IgD-negative memory B cell (primary cell): ENCODE measurements around the gene PRKAR1A. TPM values are rescaled to one million over a fixed set of nuclear protein-coding genes. Genes with fewer than 3 reads are reported as not detected.
"Not testable (repeated sequence)": the region's sequence is repeated elsewhere in the genome, so short reads cannot be mapped to it uniquely, and the experiment has no call there.

Experiments
- H3K27ac Mint-ChIP-seq, 3 donors: one replicate each; pipeline ENCODE4 v1.8.0; 2020 to 2022; ENCODE audit warnings: mild to moderate bottlenecking in 3 of 3, mixed read lengths in 3 of 3, moderate library complexity in 1 of 3
- H3K27me3 Mint-ChIP-seq: one replicate; pipeline ENCODE4 v1.8.0; 2021; ENCODE audit warnings: mixed read lengths
- H3K36me3 Mint-ChIP-seq: one replicate; pipeline ENCODE4 v1.8.0; 2020; ENCODE audit warnings: mild to moderate bottlenecking, mixed read lengths
- H3K4me1 Mint-ChIP-seq, 3 donors: one replicate each; pipeline ENCODE4 v1.8.0; 2020 to 2022; ENCODE audit warnings: mixed read lengths in 3 of 3, mild to moderate bottlenecking in 1 of 3
- H3K4me3 Mint-ChIP-seq, 4 donors: one replicate each; pipeline ENCODE4 v1.8.0; 2020 to 2022; ENCODE audit warnings: mild to moderate bottlenecking in 4 of 4, mixed read lengths in 4 of 4, moderate library complexity in 3 of 4
- H3K9me3 Mint-ChIP-seq, 3 donors: one replicate each; pipeline ENCODE4 v1.8.0; 2020 to 2021; ENCODE audit warnings: mixed read lengths in 3 of 3, mild to moderate bottlenecking in 1 of 3
- polyA plus RNA-seq: library from polyadenylated mRNA; unstranded; fragments of 300-500 nt; fragmentation: Illumina TruSeq; gene quantifications from one replicate; pipeline ENCODE4 v1.2.3, GENCODE V29; 2021

The PRKAR1A gene
- polyA plus RNA-seq, 1 donor from 2014 or later: 175 TPM

GRCh38 chr17:68518063-68518815 lies 6.0 kb downstream of the PRKAR1A start:
- Mint-ChIP-seq H3K4me1 (peaks cover 33 to 53% (median 40%) of the 10 kb centered on the region in 3 donors), H3K9me3 (no peaks in the 10 kb centered on the region), H3K27ac (peak overlapping the region; percentile 63 to 83 (median 80)), H3K27me3 (no peaks in the 10 kb centered on the region), H3K4me3 (no peak overlapping the region), H3K36me3 (peaks cover 10% of the 10 kb centered on the region)

GRCh38 chr17:68519051-68519450 lies 6.8 kb downstream of the PRKAR1A start:
- Mint-ChIP-seq H3K27ac (peak overlapping the region; percentile 50 to 80 (median 72)), H3K4me3 (peak overlapping the region in 1 of 4 donors; percentile 20), H3K4me1 (peaks cover 25 to 45% (median 32%) of the 10 kb centered on the region in 3 donors)
- H3K36me3 Mint-ChIP-seq, H3K9me3 Mint-ChIP-seq, H3K27me3 Mint-ChIP-seq: not testable (repeated sequence)

- no peaks in the 10 kb centered on the region for H3K27me3 Mint-ChIP-seq
- H3K4me3 Mint-ChIP-seq: no peak overlapping the region
- no peak overlapping the region for H3K27ac Mint-ChIP-seq
- peaks cover 11% of the 10 kb centered on the region for H3K36me3 Mint-ChIP-seq
- no peaks in the 10 kb centered on the region for H3K9me3 Mint-ChIP-seq
- peaks cover 16 to 37% (median 25%) of the 10 kb centered on the region in 3 donors for H3K4me1 Mint-ChIP-seq
These were observed 7.7 kb downstream of the PRKAR1A start for GRCh38 chr17:68519911-68520310.

- H3K4me1 Mint-ChIP-seq: peaks cover 9 to 27% (median 13%) of the 10 kb centered on the region in 3 donors
- no peak overlapping the region for H3K27ac Mint-ChIP-seq
These were observed 10.0 kb downstream of the PRKAR1A start for GRCh38 chr17:68522266-68522665.

GRCh38 chr17:68526548-68526947 lies 14.3 kb downstream of the PRKAR1A start:
- H3K4me3 Mint-ChIP-seq: no peak overlapping the region
- H3K9me3 Mint-ChIP-seq: no peaks in the 10 kb centered on the region
- H3K36me3 Mint-ChIP-seq: peaks cover 3% of the 10 kb centered on the region
- no peaks in the 10 kb centered on the region for H3K27me3 Mint-ChIP-seq
- peak overlapping the region in 1 of 3 donors; percentile 80 for H3K27ac Mint-ChIP-seq
- peaks cover 0 to 1% (median 0%) of the 10 kb centered on the region in 3 donors for H3K4me1 Mint-ChIP-seq

More at GRCh38 chr17:68522266-68522665, 10.0 kb downstream of the PRKAR1A start:
- Mint-ChIP-seq H3K4me3 (no peak overlapping the region), H3K9me3 (no peaks in the 10 kb centered on the region), H3K27me3 (no peaks in the 10 kb centered on the region), H3K36me3 (peaks cover 6% of the 10 kb centered on the region)

GRCh38 chr17:68527314-68527713 lies 15.1 kb downstream of the PRKAR1A start:
- Mint-ChIP-seq H3K27ac (no peak overlapping the region), H3K9me3 (no peaks in the 10 kb centered on the region), H3K36me3 (peaks cover 3% of the 10 kb centered on the region), H3K4me3 (no peak overlapping the region), H3K4me1 (no peaks in the 10 kb centered on the region), H3K27me3 (no peaks in the 10 kb centered on the region)

GRCh38 chr17:68531252-68531651 lies 19.0 kb downstream of the PRKAR1A start:
- H3K9me3 Mint-ChIP-seq: no peaks in the 10 kb centered on the region
- no peaks in the 10 kb centered on the region for H3K4me1 Mint-ChIP-seq
- peaks cover 1% of the 10 kb centered on the region for H3K36me3 Mint-ChIP-seq
- H3K4me3 Mint-ChIP-seq: no peak overlapping the region
- peak overlapping the region in 1 of 3 donors; percentile 47 for H3K27ac Mint-ChIP-seq
- H3K27me3 Mint-ChIP-seq: no peaks in the 10 kb centered on the region

- H3K27ac Mint-ChIP-seq: no peak overlapping the region
These were observed 20.6 kb downstream of the PRKAR1A start for GRCh38 chr17:68532826-68533225.

GRCh38 chr17:68533887-68534694 lies 21.9 kb downstream of the PRKAR1A start:
- Mint-ChIP-seq H3K36me3 (peaks cover 1% of the 10 kb centered on the region), H3K4me1 (peaks cover 0 to 2% (median 1%) of the 10 kb centered on the region in 3 donors), H3K27ac (no peak overlapping the region)

More at GRCh38 chr17:68532826-68533225, 20.6 kb downstream of the PRKAR1A start:
- Mint-ChIP-seq H3K27me3 (no peaks in the 10 kb centered on the region), H3K4me1 (no peaks in the 10 kb centered on the region), H3K4me3 (no peak overlapping the region), H3K36me3 (peaks cover 1% of the 10 kb centered on the region), H3K9me3 (no peaks in the 10 kb centered on the region)

GRCh38 chr17:68534695-68535088 lies 22.5 kb downstream of the PRKAR1A start:
- Mint-ChIP-seq H3K4me3 (no peak overlapping the region), H3K9me3 (no peaks in the 10 kb centered on the region), H3K4me1 (peaks cover 4 to 8% (median 7%) of the 10 kb centered on the region in 3 donors), H3K27ac (no peak overlapping the region), H3K27me3 (no peaks in the 10 kb centered on the region), H3K36me3 (peaks cover 1% of the 10 kb centered on the region)

More at GRCh38 chr17:68533887-68534694, 21.9 kb downstream of the PRKAR1A start:
- Mint-ChIP-seq H3K27me3 (no peaks in the 10 kb centered on the region), H3K9me3 (no peaks in the 10 kb centered on the region), H3K4me3 (no peak overlapping the region)

- peak overlapping the region in 1 of 3 donors; percentile 53 for H3K27ac Mint-ChIP-seq
- H3K27me3 Mint-ChIP-seq: no peaks in the 10 kb centered on the region
- peaks cover 1% of the 10 kb centered on the region for H3K36me3 Mint-ChIP-seq
- H3K9me3 Mint-ChIP-seq: no peaks in the 10 kb centered on the region
- H3K4me3 Mint-ChIP-seq: no peak overlapping the region
- peaks cover 6 to 16% (median 14%) of the 10 kb centered on the region in 3 donors for H3K4me1 Mint-ChIP-seq
These were observed 23.7 kb downstream of the PRKAR1A start for GRCh38 chr17:68535922-68536321.

GRCh38 chr17:68539548-68540467 lies 27.6 kb downstream of the PRKAR1A start:
- Mint-ChIP-seq H3K4me3 (peak overlapping the region in 2 of 4 donors; percentile 32 to 57), H3K9me3 (no peaks in the 10 kb centered on the region), H3K27me3 (no peaks in the 10 kb centered on the region), H3K27ac (peak overlapping the region; percentile 3 to 89 (median 52)), H3K36me3 (peaks cover 2% of the 10 kb centered on the region), H3K4me1 (peaks cover 9 to 16% (median 14%) of the 10 kb centered on the region in 3 donors)

GRCh38 chr17:68540981-68541380 lies 28.8 kb downstream of the PRKAR1A start:
- Mint-ChIP-seq H3K4me1 (peaks cover 9 to 16% (median 14%) of the 10 kb centered on the region in 3 donors), H3K9me3 (no peaks in the 10 kb centered on the region), H3K27me3 (no peaks in the 10 kb centered on the region), H3K36me3 (peaks cover 2% of the 10 kb centered on the region), H3K4me3 (no peak overlapping the region), H3K27ac (no peak overlapping the region)

- H3K4me3 Mint-ChIP-seq: no peak overlapping the region
- no peaks in the 10 kb centered on the region for H3K27me3 Mint-ChIP-seq
- H3K9me3 Mint-ChIP-seq: no peaks in the 10 kb centered on the region
- H3K4me1 Mint-ChIP-seq: peaks cover 9 to 16% (median 14%) of the 10 kb centered on the region in 3 donors
- peak overlapping the region in 1 of 3 donors; percentile 14 for H3K27ac Mint-ChIP-seq
- peaks cover 2% of the 10 kb centered on the region for H3K36me3 Mint-ChIP-seq
These were observed 29.6 kb downstream of the PRKAR1A start for GRCh38 chr17:68541816-68542215.
